Activated naive CD4-positive, alpha-beta T cell treated with anti-CD3 and anti-CD28 coated beads, Interleukin-2, amount 10 ng/mL, durations not matched to agents 7 days and 5 days (primary cell): ENCODE results near the gene HACD3.

Experiments
- CTCF ChIA-PET: fragments of 350-600 bp; sonication (Branson Sonifier 250); formaldehyde crosslinking; loops from one replicate; lab custom pipeline; 2021; ENCODE audit warnings: antibody characterized with exemption; lab: Charles Lee
- DNase-seq: peaks from one replicate; pipeline ENCODE4 v3.0.0-alpha.2; 2020
- H3K27ac Mint-ChIP-seq: one replicate; pipeline ENCODE4 v1.8.0; 2021; ENCODE audit warnings: mild to moderate bottlenecking, moderate library complexity, mixed read lengths
- H3K27me3 Mint-ChIP-seq: one replicate; pipeline ENCODE4 v1.8.0; 2021; ENCODE audit warnings: mild to moderate bottlenecking, mixed read lengths
- H3K36me3 Mint-ChIP-seq: one replicate; pipeline ENCODE4 v1.8.0; 2021; ENCODE audit warnings: mixed read lengths
- H3K4me1 Mint-ChIP-seq: one replicate; pipeline ENCODE4 v1.8.0; 2021; ENCODE audit warnings: mixed read lengths
- H3K4me3 Mint-ChIP-seq: one replicate; pipeline ENCODE4 v1.8.0; 2021; ENCODE audit warnings: mild to moderate bottlenecking, moderate library complexity, mixed read lengths
- H3K9me3 Mint-ChIP-seq: one replicate; pipeline ENCODE4 v1.8.0; 2021; ENCODE audit warnings: mixed read lengths

The HACD3 gene

GRCh38 chr15:65623103-65623502, 92.8 kb downstream of the HACD3 start:
- CTCF ChIA-PET = interaction anchor here (1.0 kb wide), 1 partner anchor 12 kb away, joined by 3 read pairs; the partner anchor contains the start of gene INTS14
- H3K4me1 Mint-ChIP-seq = no peaks in the 10 kb centered on the region
- no peaks in the 10 kb centered on the region for H3K36me3 Mint-ChIP-seq
- H3K27ac Mint-ChIP-seq = no peak overlapping the region
- no peak overlapping the region for H3K4me3 Mint-ChIP-seq
- H3K27me3 Mint-ChIP-seq = no peaks in the 10 kb centered on the region
- H3K9me3 Mint-ChIP-seq = no peaks in the 10 kb centered on the region
- no peak for DNase-seq

GRCh38 chr15:65626856-65627255, 96.6 kb downstream of the HACD3 start:
- no peak for DNase-seq
- H3K27ac Mint-ChIP-seq = no peak overlapping the region
- CTCF ChIA-PET = no interaction called here
- no peaks in the 10 kb centered on the region for H3K36me3 Mint-ChIP-seq
- no peaks in the 10 kb centered on the region for H3K27me3 Mint-ChIP-seq
- peaks cover 12% of the 10 kb centered on the region for H3K4me1 Mint-ChIP-seq
- H3K9me3 Mint-ChIP-seq = no peaks in the 10 kb centered on the region
- no peak overlapping the region for H3K4me3 Mint-ChIP-seq
